Endothelial cell of umbilical vein (primary cell): Measurements from ENCODE around the gene CXCR4.

ENCODE experiments used
- EZH2 ChIP-seq: IDR thresholded peaks from 2 replicates; pipeline ENCODE4 v1.6.1; 2012; ENCODE audit warnings: borderline replicate concordance, low read depth, mild to moderate bottlenecking, moderate library complexity, low read length, inconsistent platforms; ENCODE audit not compliant: severe bottlenecking
- FOS ChIP-seq: IDR thresholded peaks from 2 replicates; pipeline ENCODE4 v1.6.1; 2011; ENCODE audit warnings: mild to moderate bottlenecking, low read length, moderate library complexity, borderline replicate concordance; ENCODE audit not compliant: insufficient read depth
- POLR2A ChIP-seq: IDR thresholded peaks from 2 replicates; pipeline ENCODE4 v1.6.1; 2012; ENCODE audit warnings: low read depth, mild to moderate bottlenecking, control low read depth, low read length
- POLR2AphosphoS5 ChIP-seq: IDR thresholded peaks from 2 replicates; pipeline ENCODE4 v1.6.1; 2012; ENCODE audit warnings: low read depth, mild to moderate bottlenecking, control low read depth, low read length, moderate library complexity; ENCODE audit not compliant: insufficient read depth
- TF ChIP-seq, protein P1 (sequence below), 2 donors: IDR thresholded peaks; 1 replicate in 1 of 2; 2 replicates in 1 of 2; pipeline ENCODE4 v1.5.1; 2011; ENCODE audit warnings: low read length in 2 of 2, mild to moderate bottlenecking in 2 of 2, moderate library complexity in 2 of 2, control low read depth in 1 of 2, inconsistent platforms in 1 of 2, low read depth in 1 of 2; ENCODE audit not compliant: insufficient read depth in 1 of 2; ENCODE audit errors: extremely low read depth in 1 of 2
- TF ChIP-seq, protein P2 (sequence below): IDR thresholded peaks from 2 replicates; pipeline ENCODE4 v1.6.1; 2011; ENCODE audit not compliant: insufficient read depth, insufficient read length

DNA sequence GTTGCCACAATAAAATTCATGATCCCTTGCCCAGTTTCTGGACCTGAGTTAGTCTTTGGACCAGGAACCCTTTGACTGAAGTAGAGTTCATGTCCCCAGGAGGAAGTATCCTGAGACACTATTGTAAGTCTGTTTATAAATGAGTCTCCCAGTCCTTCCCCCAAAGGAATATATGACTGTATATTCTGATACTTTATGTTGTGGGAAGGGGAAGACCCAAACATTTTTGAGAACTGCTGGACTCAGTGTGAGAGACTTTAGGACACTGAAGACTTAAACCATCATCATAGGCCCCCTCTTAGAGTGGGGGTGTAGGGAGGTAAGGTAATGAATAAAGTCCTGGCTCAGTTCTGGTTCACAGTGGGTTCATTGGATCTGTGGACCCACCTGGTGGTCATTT is 28.6 kb upstream of the CXCR4 start:
- TF ChIP-seq EZH2 (no peak), POLR2AphosphoS5 (no peak), POLR2A (no peak), FOS (no peak)
- TF ChIP-seq, protein P1, sequence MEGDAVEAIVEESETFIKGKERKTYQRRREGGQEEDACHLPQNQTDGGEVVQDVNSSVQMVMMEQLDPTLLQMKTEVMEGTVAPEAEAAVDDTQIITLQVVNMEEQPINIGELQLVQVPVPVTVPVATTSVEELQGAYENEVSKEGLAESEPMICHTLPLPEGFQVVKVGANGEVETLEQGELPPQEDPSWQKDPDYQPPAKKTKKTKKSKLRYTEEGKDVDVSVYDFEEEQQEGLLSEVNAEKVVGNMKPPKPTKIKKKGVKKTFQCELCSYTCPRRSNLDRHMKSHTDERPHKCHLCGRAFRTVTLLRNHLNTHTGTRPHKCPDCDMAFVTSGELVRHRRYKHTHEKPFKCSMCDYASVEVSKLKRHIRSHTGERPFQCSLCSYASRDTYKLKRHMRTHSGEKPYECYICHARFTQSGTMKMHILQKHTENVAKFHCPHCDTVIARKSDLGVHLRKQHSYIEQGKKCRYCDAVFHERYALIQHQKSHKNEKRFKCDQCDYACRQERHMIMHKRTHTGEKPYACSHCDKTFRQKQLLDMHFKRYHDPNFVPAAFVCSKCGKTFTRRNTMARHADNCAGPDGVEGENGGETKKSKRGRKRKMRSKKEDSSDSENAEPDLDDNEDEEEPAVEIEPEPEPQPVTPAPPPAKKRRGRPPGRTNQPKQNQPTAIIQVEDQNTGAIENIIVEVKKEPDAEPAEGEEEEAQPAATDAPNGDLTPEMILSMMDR (IDR thresholded peaks at IDR 0.05; ENCODE audit: extremely low read depth in 1 of 2, insufficient read depth in 1 of 2, low read depth in 1 of 2, low read length in 2 of 2), result no peak
- TF ChIP-seq, protein P2, sequence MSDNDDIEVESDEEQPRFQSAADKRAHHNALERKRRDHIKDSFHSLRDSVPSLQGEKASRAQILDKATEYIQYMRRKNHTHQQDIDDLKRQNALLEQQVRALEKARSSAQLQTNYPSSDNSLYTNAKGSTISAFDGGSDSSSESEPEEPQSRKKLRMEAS, result no peak
